ENCODE data around the gene STT3B. TPM values are rescaled to one million over a fixed set of nuclear protein-coding genes. Genes with fewer than 3 reads are reported as not detected.

The STT3B gene
- polyA plus RNA-seq, 1 donor (not counting 4 experiments of a cell fraction or from before 2014, with no cell fraction given): 129 TPM

DNA sequence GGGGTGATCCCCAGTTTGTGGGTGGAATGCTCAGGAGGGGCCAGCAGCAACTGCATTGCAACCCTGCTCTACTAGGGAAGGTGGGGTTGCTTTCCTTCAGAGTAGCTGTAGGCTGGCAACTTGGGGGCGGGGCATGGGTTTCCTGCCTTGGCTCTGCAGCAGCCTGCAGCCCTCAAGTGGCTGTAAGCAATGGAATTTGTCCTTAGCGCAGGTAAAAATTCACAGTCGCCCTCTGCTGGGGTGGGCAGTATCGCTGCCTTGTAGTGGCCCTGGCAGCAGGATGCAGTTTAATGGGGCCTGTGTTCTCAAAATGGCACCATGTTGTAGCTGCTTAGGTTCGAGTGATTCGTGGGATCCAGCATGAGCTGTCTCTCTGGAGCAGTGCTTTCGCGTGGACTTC lies 29.8 kb downstream of the STT3B start:
- H2AFZ ChIP-seq (ENCODE audit: control insufficient read depth, low read length): no peak overlapping the region
- FAIRE-seq (no peak), DNase-seq (ENCODE audit: low read depth, low spot score) (no peak)
- no peak overlapping the region for H3K4me2 ChIP-seq (ENCODE audit: control insufficient read depth, extremely low read depth, insufficient read depth, low read depth, low read length)
- no peak overlapping the region for H3K4me3 ChIP-seq (ENCODE audit: control insufficient read depth in 2 of 3, extremely low read depth in 1 of 3, insufficient read depth in 2 of 3, low read depth in 1 of 3, low read length in 3 of 3)
- H4K20me1 ChIP-seq (ENCODE audit: control insufficient read depth, extremely low read depth, insufficient read depth, low read length): peaks cover 22% of the 10 kb centered on the region
- dilution Hi-C loops (cut with MboI; ENCODE audit: extremely low pct_ligation_motif_present, low sequenced_read_pairs): no loop called here
- H3K27me3 ChIP-seq (ENCODE audit: control insufficient read depth, extremely low read depth, insufficient read depth, low read length): no peaks in the 10 kb centered on the region
- peaks cover 98% of the 10 kb centered on the region for H3K79me2 ChIP-seq (ENCODE audit: control insufficient read depth, insufficient read depth, low read length)
- peaks cover 5% of the 10 kb centered on the region for H3K4me1 ChIP-seq (ENCODE audit: control insufficient read depth, extremely low read depth, insufficient read depth, low read length)
- H3K36me3 ChIP-seq (ENCODE audit: control insufficient read depth in 2 of 2, extremely low read depth in 1 of 2, insufficient read depth in 2 of 2, low read length in 2 of 2): no peaks in the 10 kb centered on the region
- TF ChIP-seq CTCF (optimal IDR thresholded peaks at IDR 0.05 in 1 of 3, IDR thresholded peaks at IDR 0.05 in 1 of 3, conservative IDR thresholded peaks at IDR 0.05 in 1 of 3; ENCODE audit: extremely low read depth in 1 of 3, insufficient read depth in 2 of 3, low read length in 3 of 3): peak in 1 of 3 experiments; percentile 23
- TF ChIP-seq EZH2 (IDR thresholded peaks at IDR 0.05; ENCODE audit: low read length): no peak
- H3K9me3 ChIP-seq (ENCODE audit: control insufficient read depth, low read depth, low read length): no peaks in the 10 kb centered on the region
- no peak overlapping the region for H3K9ac ChIP-seq (ENCODE audit: control insufficient read depth, extremely low read depth, insufficient read depth, low read length)
- H3K9me1 ChIP-seq (ENCODE audit: control insufficient read depth, extremely low read depth, insufficient read depth, low read length): peaks cover 3% of the 10 kb centered on the region
- no peak overlapping the region for H3K27ac ChIP-seq (ENCODE audit: control insufficient read depth, insufficient read depth, low read length)

GRCh38 chr3:31565288-31565687 lies 32.6 kb downstream of the STT3B start:
- no peak for FAIRE-seq
- H3K9me1 ChIP-seq (ENCODE audit: control insufficient read depth, extremely low read depth, insufficient read depth, low read length): peaks cover 3% of the 10 kb centered on the region
- no peak overlapping the region for H3K4me3 ChIP-seq (ENCODE audit: control insufficient read depth in 2 of 3, extremely low read depth in 1 of 3, insufficient read depth in 2 of 3, low read depth in 1 of 3, low read length in 3 of 3)
- H3K4me2 ChIP-seq (ENCODE audit: control insufficient read depth, extremely low read depth, insufficient read depth, low read depth, low read length): no peak overlapping the region
- no peak overlapping the region for H3K27ac ChIP-seq (ENCODE audit: control insufficient read depth, insufficient read depth, low read length)
- TF ChIP-seq EZH2 (IDR thresholded peaks at IDR 0.05; ENCODE audit: low read length): no peak
- no peak for TF ChIP-seq CTCF (optimal IDR thresholded peaks at IDR 0.05 in 1 of 3, IDR thresholded peaks at IDR 0.05 in 1 of 3, conservative IDR thresholded peaks at IDR 0.05 in 1 of 3; ENCODE audit: extremely low read depth in 1 of 3, insufficient read depth in 2 of 3, low read length in 3 of 3)
- H2AFZ ChIP-seq (ENCODE audit: control insufficient read depth, low read length): no peak overlapping the region
- dilution Hi-C loops (cut with MboI; ENCODE audit: extremely low pct_ligation_motif_present, low sequenced_read_pairs): no loop called here
- peaks cover 25% of the 10 kb centered on the region for H4K20me1 ChIP-seq (ENCODE audit: control insufficient read depth, extremely low read depth, insufficient read depth, low read length)
- H3K9ac ChIP-seq (ENCODE audit: control insufficient read depth, extremely low read depth, insufficient read depth, low read length): no peak overlapping the region
- peaks cover 97% of the 10 kb centered on the region for H3K79me2 ChIP-seq (ENCODE audit: control insufficient read depth, insufficient read depth, low read length)
- H3K36me3 ChIP-seq (ENCODE audit: control insufficient read depth in 2 of 2, extremely low read depth in 1 of 2, insufficient read depth in 2 of 2, low read length in 2 of 2): no peaks in the 10 kb centered on the region
- no peaks in the 10 kb centered on the region for H3K27me3 ChIP-seq (ENCODE audit: control insufficient read depth, extremely low read depth, insufficient read depth, low read length)
- no peak for DNase-seq (ENCODE audit: low read depth, low spot score)
- H3K9me3 ChIP-seq (ENCODE audit: control insufficient read depth, low read depth, low read length): no peaks in the 10 kb centered on the region
- peaks cover 5% of the 10 kb centered on the region for H3K4me1 ChIP-seq (ENCODE audit: control insufficient read depth, extremely low read depth, insufficient read depth, low read length)

All from keratinocyte (primary cell).